GM20000 (cell line): ENCODE measurements around the gene CTNND2.
A peak's percentile ranks its signal among the peaks of the same experiment; 100 is the strongest.

Source experiments
- DNase-seq: peaks from one replicate; pipeline ENCODE4 v3.0.0; 2012; ENCODE audit warnings: low spot score
- TF ChIP-seq, protein P1 (sequence below): IDR thresholded peaks from 2 replicates; pipeline ENCODE4 v1.5.1; 2012; ENCODE audit warnings: mild to moderate bottlenecking, control low read depth; ENCODE audit errors: extremely low read depth, missing control alignments

CTNND2 gene

GRCh38 chr5:11047625-11048024 is 856.6 kb downstream of the CTNND2 start:
- DNase-seq, result no peak

DNA sequence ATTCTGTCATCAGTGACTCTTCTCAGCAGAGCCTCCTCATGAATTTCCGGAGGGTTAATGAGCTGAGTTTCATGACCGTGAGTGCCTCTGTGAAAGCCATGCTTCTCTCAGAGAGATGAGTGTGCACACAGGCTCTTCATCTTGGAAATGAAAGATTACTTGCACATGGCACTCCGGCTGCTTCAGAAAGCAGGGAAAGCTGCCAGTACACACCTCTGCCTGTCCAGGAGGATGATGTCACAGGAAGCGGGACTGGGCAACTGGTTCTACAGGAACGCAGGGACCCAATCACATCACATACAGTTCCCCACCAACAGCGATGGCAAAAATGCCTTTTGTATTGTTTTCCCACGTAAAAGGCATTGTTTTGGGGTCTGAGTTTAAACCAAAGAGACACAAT is 857.2 kb downstream of the CTNND2 start:
- TF ChIP-seq, protein P1, sequence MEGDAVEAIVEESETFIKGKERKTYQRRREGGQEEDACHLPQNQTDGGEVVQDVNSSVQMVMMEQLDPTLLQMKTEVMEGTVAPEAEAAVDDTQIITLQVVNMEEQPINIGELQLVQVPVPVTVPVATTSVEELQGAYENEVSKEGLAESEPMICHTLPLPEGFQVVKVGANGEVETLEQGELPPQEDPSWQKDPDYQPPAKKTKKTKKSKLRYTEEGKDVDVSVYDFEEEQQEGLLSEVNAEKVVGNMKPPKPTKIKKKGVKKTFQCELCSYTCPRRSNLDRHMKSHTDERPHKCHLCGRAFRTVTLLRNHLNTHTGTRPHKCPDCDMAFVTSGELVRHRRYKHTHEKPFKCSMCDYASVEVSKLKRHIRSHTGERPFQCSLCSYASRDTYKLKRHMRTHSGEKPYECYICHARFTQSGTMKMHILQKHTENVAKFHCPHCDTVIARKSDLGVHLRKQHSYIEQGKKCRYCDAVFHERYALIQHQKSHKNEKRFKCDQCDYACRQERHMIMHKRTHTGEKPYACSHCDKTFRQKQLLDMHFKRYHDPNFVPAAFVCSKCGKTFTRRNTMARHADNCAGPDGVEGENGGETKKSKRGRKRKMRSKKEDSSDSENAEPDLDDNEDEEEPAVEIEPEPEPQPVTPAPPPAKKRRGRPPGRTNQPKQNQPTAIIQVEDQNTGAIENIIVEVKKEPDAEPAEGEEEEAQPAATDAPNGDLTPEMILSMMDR, result no peak
- no peak for DNase-seq

More at GRCh38 chr5:11047625-11048024, 856.6 kb downstream of the CTNND2 start:
- TF ChIP-seq, protein P1, result no peak

GRCh38 chr5:11046160-11046559 is 858.1 kb downstream of the CTNND2 start:
- TF ChIP-seq, protein P1, result peak; percentile 30
- no peak for DNase-seq

GRCh38 chr5:11045411-11045810 is 858.8 kb downstream of the CTNND2 start:
- DNase-seq, result no peak

GRCh38 chr5:11044581-11044980 is 859.7 kb downstream of the CTNND2 start:
- DNase-seq, result no peak
- TF ChIP-seq, protein P1, result no peak

More at GRCh38 chr5:11045411-11045810, 858.8 kb downstream of the CTNND2 start:
- TF ChIP-seq, protein P1, result no peak

- TF ChIP-seq, protein P1, result no peak
- no peak for DNase-seq
These were observed 860.4 kb downstream of the CTNND2 start for GRCh38 chr5:11043881-11044280.

DNA sequence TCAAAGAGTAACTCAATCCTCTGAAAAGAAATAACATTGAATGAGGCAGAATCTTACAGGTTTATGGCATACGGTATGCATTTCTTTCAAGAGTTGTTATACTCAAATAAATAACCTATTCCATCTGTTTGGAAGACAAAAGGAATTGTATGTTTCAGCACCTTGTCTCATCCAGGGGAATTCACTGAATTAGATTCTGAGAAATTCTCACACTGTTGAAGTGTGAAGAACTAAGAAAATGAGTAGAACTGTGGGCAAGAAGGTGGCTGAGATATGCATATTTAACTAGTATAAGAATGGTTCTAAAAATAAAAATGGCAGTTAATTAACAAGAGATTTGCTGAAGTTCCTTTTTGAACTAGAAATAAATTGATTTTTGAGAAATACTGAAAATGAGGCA is 863.9 kb downstream of the CTNND2 start:
- no peak for DNase-seq
- TF ChIP-seq, protein P1, result no peak

GRCh38 chr5:11038772-11039171 is 865.5 kb downstream of the CTNND2 start:
- TF ChIP-seq, protein P1, result no peak
- no peak for DNase-seq
